HG02798 (cell line): ENCODE data around the gene TUT1.
"Not testable (repeated sequence)": the region's sequence is repeated elsewhere in the genome, so short reads cannot be mapped to it uniquely, and the experiment has no call there.

ENCODE experiments used
- ATAC-seq: cut with Tn5 transposase; IDR thresholded peaks from one replicate; pipeline ENCODE4 v1.9.1; 2021; ENCODE audit warnings: mild to moderate bottlenecking; ENCODE audit not compliant: unreplicated experiment, poor library complexity

Gene TUT1

DNA sequence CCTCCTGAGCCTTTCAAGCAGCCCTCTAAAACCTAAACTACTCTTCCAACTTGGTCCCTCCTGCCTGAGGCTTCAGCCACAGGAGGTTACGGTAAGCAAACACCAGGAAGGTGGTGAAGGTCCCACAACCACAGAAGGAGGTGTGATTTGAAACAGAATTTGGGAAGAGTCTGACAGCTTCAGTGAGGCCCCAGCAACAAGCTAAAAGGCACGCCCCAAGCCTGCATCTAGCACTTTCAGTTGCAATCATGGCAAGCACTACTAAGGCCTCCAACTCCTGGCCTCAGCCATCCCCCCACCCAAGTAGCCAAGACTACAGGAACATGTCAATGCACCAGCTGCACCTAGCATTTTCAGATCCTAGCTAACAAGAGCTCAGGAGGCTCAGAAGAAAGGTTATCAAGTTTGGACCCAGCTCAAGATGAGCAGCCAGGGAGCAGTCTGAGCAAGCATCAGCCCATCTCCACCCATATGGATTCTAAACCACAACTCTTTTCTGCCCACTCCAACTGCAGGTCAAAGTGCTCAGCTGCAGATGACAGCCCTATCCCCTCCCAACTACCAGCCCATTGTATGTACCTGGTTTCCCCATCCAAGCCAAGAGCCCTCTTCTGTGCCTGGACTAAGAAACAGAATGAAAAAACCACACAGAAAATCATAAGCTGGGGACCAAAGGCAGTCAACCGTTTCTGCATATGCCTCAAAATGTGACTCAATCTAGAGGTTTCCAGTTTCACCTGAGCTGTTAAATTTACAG is 34.3 kb downstream of the TUT1 start:
- peak; percentile 22 for ATAC-seq

DNA sequence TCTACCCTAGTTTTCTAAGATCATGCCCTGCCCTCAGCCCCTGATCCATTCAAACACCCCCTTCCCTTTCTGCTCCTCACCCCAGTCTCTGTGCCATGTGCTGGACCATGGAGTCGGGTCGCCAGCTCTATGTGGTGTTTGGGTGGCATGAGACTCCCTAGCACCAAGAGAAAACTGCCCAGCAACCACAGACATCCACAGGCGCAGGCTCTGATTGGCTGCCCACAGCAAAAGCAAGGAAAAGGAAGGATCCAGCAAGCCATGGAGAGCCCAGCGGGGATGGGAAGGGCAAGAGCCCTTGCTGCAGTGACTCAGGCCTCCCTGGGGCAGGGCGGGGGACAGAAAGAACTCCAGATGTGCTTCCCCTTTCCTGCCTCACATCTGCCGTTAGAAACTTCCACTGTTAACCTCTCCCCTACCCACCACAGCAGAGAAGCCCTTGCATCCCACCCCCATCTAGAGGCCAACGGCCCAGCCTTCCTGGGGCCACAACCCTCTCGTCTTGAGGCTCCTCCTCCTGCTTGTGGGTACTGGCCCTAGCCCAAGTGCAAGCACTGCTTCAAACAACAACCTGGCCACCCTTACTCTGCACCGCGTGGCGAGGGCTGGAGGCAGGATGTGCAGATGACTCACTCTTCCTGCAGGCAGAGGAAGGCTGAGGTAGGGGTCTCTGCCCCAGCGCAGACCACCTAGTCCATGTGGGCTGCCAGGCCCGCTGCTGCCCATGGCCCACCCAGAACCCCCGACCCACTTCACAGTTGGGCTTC is 35.0 kb downstream of the TUT1 start:
- peak; percentile 41 for ATAC-seq

DNA sequence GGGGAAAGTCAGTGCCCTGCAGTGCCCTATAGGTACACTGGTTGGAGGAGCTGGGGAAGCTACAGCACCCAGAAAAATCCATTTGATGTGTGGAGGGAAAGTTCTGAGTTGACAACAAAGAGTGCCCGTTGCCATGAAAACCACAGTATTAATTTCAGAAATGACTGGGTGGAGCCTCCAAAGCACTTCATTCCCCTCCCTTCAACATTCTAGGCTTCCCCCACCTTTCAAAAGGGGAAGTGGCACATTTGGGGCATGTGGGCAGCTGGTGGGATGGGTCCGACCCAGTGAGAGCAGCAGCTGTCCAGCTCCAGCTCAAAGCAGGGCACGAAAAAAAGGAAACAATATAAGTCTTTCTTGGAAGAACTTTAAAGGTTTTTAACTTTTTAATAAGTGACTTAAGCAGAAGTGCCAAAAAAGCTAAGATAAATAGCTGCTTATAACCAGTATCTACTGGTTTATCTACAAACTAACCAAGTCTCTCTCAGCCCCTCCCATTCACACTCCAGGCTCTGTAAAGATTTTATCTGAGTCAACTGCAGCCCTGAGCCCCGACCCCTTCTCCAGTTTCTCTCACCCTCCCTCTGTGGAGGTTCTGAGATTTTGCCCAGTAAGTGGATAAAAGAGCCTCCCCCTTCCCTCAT is 35.7 kb downstream of the TUT1 start:
- peak; percentile 33 for ATAC-seq

DNA sequence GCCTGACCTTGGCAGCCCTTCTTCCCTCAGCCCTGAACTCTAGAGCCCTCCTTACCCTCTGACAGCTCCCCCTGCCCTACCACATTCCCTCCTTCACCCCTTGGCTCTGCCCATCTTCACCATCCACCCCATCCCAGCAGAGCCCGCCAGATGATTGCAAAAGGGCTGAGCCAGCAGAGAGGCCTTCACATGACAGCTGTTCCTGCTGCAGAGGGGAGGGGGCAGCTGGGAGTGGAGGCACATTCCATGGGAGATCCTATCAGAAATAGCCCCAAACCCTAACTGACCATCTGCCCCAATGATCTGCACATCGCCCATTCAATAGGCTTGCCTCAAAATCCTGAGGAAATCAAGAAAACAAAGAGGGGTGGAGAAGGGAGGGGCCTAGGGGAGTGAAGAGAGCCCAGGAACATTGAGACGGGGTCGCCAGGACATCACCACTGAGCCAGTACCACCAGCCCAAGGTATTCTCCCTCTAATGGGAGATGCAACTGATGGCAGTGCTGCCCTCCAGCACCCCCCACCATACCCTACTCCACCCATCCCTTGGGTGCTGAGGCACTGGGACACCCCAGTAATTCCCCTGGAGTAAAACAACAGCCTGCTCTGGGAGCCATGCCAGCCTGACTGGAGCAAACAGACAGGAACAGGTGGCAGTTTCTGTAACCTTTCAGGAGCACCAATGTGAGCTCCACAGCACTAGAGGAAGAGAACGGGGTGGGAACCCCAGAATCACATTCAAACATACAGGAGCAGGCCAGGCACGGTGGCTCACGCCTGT is 36.7 kb downstream of the TUT1 start:
- no peak for ATAC-seq

DNA sequence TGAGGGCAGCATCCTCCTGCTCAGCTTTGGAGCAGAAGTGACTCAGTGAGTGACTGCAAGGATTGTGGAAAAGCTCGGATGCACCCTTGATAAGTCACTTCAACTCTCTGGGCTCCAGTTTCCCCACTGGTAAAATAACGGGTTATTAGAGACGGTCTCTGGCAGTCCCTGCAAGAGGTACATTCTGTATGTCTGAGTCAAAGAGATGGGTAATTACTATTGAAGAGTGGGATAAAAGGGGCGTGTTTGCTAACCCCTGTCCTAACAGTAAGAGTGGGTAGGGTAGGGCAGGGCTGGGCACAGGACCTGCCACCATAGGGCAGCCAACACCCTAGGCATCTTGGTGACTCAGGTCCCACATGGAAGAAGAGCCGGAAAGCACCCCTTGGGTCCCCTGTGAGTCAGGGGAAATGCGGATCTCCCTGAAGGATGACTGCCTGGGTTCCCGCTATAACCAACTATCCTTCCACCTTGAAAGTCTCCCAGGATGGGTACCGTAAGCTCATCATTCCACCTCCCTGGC is 37.4 kb downstream of the TUT1 start:
- ATAC-seq, result no peak

DNA sequence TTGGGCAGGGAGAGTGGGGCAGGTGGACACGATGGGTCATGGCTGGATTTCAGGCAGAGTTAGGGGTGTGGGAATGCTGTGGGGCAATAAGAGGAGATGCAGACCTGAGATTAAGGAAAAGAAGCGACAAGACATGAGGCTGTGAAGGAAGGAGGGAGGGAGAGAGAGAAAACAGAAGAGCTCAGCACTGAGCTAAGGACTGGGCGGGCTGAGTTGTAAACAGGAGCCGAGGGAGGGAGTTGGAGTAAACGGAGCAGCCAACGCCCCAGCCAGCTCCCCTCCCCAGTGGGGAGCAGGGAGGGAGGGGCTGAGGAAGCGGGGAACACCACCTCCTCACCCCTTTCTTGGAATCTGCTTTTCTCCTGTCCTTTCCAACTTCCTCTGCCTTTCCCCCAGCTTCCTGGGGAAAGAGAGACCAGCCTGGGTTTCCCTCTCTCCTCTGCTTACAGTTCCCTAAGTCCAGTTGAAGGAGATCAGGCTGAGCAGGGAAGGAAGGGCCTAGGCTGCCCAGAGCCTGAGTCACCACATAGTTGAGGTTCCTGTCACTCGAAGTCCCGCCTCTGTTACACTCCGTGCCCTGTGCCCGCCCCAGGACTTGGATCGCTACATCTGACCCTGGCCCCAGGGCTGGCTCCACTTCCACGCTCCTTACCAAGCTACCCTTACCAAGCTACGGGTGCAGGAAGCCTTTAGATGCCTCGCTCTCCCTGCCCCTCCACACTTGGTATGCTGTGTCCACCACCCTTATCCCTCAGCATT is 38.1 kb downstream of the TUT1 start:
- no peak for ATAC-seq

DNA sequence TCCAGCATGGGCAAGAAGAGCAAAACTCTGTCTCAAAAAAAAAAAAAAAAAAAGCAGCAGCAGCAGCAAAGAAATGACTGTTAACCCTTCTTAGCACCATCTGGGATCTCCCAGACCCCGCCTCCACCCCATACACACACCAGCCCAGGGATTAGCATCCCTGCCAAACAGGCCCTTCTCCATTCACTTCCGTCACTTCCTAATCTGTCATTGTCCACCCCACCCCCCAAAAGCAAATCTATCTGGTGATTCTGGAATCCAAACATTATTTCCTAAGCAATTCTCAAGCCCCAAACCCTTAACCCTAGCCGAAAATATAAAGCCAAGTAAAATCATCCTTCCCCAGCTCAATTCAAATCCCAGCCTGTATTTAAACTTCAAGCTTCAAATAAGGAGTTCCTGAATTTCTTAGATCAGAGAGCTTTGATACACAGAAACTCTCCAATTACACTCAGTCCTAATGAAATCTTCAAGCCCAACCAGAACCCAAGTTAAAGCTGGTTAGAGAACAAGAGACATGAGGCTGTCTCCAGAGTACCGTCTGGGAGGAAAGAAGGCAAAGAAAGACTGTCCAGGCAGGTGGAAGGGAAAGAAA is 38.7 kb downstream of the TUT1 start:
- no peak for ATAC-seq

DNA sequence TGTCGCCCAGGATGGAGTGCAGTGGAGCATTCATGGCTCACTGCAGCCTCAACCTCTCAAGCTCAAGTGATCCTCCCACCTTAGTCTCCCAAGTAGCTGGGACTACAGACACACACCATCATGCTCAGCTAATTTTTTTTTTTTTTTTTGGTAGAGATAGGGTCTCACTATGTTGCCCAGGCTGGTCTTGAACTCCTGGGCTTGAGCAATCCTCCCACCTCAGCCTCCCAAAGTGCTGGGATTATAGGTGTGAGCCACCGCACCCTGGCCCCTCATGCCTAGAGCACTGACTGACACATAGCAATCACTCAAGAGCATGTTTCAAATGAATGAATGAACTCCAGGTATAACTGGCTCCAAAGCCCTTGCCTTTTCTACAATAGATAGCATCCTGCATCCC is 40.8 kb downstream of the TUT1 start:
- not testable (repeated sequence) for ATAC-seq

DNA sequence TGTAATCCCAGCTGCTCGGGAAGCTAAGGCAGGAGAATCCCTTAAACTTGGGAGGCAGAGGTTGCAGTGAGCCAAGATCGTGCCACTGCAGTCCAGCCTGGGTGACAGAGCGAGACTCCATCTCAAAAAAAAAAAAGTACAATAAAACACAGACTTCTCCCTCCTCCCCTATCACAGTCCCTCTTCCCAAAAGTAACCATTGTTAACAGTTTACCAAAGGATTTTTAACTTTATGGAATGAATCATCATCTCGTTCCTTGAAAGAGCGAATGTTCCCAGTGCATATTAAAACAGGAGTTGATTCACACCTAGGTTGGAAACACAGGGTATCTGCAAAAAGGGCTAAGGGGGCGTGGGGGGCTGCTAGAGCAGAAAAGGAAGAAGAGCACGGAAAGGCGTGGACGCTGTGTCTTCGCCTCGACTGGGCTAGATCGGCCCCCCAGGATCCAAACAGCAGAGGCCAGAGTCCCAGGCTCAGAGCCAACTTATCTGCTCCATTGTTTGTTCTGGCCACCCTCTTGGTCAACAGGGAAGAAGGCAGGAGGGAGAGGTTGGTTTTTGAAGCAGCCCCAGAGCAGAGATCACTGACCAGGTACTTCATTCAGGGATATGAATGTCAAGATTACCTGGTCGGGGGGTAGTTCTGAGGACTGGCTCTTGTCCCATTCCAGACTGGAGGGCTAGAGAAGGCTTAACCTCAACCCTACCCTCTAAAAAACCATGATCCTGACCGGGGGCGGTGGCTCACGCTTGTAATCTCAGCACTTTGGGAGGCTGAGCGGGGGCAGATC is 42.6 kb downstream of the TUT1 start:
- no peak for ATAC-seq

DNA sequence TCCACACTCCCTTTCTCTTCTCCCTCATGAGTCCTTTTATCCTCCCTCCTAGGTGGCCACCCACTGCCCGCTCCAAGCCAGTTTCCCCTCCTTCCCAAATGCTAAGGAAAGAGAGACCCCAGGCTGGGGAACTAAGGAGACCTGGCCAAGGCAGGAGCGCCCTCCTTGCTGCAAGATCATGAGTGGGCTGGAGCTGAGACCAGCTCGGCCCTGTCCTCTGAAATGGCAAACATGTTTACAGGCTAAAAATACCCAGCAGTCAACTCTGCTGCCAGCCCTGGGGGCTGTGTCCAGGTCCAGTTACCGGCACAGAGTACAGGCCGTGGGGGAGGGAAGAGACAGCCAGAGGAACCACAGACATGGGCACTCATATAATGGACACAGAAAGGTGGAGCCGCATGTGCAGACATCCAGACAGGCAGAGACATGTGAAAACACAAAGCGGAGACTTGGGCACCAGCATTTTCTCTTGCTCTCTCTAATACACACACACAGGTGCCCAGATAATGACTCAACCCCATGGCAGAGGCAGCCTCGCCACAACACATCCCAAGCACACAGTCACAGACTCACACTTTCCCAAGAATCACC is 43.5 kb downstream of the TUT1 start:
- ATAC-seq, result no peak

DNA sequence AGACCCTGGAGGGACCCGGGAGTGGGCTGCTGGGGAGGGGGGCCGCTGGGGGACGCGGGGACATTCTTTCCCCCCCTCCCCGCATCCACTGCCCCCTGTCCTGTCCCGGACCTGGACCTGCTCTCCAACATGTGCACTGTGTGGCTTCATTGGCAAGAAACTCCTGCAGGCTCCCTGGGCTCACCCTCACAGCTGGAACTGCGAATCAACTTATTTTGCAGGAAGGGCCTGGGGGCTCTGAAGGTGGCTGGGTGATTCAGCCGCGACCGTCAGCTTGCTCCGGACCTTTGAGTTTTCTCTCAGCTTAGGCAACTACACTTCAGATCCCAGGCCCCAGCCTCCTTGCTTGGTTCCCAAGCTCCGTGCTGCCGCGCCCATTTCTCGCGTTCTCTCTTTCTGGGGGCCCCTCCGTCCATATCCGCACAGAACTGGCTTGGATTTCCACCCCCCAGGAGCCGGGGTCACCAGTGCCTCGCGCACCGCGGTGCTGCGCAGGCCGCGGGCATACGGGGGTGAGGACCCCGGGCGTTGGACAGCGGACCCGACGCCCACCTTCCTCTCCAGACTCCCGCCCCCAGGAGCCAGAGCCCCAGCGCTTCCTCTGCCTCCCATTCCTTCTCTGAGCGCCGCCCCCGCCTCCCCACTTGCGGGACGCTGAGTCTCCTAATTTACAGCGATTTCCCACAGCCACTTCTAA is 44.2 kb downstream of the TUT1 start:
- no peak for ATAC-seq

DNA sequence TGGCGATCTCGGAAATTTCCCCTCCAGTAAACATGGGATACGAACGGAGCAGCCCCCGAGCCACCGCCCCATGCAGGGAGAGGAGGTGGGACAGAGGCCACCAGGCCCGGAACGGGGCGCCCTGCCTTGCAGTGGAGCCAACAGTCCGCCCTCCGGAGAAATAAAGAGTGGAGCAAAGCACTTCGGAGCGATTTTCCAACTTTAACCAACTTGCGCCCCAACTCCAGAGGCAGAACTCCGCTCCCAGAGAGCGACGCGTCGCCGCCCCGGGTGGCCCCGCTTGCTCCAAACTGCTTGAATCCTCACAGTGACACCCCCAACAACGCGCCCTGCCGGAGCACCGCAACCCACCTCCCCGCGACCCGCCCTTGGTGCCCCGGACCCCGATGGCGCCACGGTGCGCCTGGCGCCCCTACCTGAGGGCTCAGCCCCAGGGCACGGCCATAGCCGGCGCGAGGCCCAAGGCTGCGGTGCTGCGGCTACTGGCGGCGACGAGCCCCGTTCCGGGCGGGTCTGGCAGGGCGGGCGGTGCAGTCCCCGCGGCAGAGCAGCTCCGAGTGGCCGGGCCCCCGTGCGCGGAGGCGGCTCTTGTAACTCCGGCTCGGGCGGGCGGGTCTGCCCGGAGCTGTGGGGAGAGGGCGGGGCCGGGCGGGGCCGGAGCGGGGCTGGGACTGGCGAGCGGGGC is 44.9 kb downstream of the TUT1 start, which contains the start of gene AHNAK:
Gene AHNAK, minus strand, starts transcription at position 563 of the 685 bp plus-strand sequence. CDS start 10,708 bp downstream, outside the sequence.
- peak; percentile 37 for ATAC-seq

DNA sequence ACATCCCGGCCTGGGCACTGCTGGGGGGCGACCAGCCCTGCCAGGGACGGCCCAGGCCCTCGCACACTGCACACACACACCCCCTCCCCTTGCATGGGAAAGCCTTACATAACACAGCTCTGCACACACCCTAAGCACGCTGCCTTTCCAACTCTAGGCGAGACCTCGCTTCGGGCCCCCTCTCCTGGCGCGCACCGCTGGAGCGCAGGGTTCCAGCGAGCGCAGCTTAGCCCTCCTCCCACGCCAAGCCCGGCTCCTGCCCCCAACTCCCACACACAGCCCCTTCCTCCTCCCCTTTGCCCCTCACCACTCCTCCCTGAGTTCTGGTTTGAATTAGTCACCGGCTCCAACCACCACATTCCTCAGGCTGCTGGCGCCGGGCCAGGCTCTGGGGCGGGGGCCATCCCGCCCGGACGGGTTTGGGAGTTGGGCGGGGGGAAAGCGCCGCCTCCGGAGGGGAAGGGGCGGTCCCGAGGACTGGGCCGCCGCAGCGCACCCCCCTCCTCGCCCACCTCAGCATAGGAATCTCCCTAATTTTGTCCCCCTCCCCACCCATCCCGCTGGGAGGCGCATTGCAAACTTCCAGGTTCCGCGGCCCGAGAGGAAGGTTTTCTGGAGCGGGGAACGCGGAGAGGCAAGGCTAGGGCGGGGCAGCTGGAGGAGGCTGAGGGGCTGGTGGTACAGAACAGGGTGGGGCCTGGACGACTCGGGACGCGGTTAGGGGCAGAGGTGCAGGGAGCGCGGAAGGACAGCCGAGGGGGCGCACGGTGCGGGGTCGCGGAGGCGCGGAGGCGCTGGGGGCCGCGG is 45.7 kb downstream of the TUT1 start:
- no peak for ATAC-seq

DNA sequence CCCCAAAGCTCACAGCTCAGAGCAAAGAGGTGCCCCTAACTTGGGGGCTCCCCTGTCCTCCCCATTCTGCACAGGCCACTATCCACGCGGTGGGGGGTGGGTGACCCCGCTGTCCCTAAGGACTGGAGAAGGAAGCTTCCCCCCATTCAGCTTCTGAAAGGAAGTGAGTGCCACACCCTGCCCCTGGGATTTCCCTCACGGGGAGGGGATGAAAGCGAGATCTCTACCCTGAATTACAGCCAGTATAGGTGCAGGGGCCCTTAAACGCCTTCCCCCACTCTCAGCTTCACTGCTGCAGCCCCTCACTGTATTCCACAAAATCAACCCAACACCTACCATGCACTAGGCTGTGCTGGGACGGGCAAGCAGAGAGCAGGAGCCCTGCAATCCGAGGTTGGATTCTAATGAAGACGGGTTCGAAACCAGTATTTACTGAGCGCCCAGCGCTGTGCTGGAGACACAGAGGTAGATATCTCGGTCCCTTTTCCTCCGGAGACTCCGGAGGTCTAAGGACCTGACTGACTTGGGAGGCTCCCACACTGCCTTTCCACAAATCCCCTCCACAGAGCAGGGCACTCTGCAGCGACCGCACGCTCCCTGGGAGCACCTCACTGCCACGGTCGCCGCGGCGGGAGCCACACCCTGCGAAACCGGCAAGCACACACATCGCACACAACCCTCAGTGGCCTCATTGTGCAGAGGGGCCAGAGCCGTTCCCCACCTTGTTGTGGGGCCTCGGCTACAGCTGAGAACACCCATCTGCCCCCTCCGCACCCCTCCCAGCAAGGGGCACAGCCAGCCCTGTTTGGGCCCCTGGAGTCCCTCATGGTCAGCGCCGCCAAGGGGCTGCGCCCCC is 46.5 kb downstream of the TUT1 start:
- ATAC-seq, result no peak
